Tibial artery (tissue), 4 donors: ENCODE results near the gene FOXO3.

Experiments
- DNase-seq, 2 donors: peaks; one replicate each; pipeline ENCODE4 v3.0.0-alpha.2; 2019
- H3K27ac ChIP-seq, 2 donors: fragments of 200-600 bp; sonication (generic) in 1 of 2; 1 replicate in 1 of 2; 2 replicates in 1 of 2; pipeline ENCODE4 v1.5.1; 2018 to 2019; ENCODE audit warnings: mild to moderate bottlenecking in 1 of 2
- H3K27me3 ChIP-seq, 2 donors: fragments of 200-600 bp; sonication (generic) in 1 of 2; one replicate each; pipeline versions ENCODE4 v1.5.1 to v1.6.0; 2016 to 2019
- H3K36me3 ChIP-seq, 3 donors: fragments of 200-600 bp; sonication (generic) in 2 of 3; one replicate each; pipeline ENCODE4 v1.5.1; 2016 to 2019; ENCODE audit warnings: mild to moderate bottlenecking in 2 of 3
- H3K4me1 ChIP-seq, 4 donors: fragments of 200-600 bp; sonication (generic) in 2 of 4; 1 replicate in 3 of 4; 2 replicates in 1 of 4; pipeline ENCODE4 v1.5.1; 2016 to 2019
- H3K4me3 ChIP-seq, 2 donors: fragments of 200-600 bp; sonication (generic) in 1 of 2; 1 replicate in 1 of 2; 2 replicates in 1 of 2; pipeline ENCODE4 v1.5.1; 2018 to 2019; ENCODE audit warnings: mild to moderate bottlenecking in 2 of 2
- H3K9me3 ChIP-seq, 3 donors: fragments of 200-600 bp; sonication (generic) in 1 of 3; one replicate each; pipeline ENCODE4 v1.5.1; 2016 to 2019
- intact Hi-C: fragments of 100-400 bp; cut with DNase I; formaldehyde crosslinking; loops from one replicate; pipeline ENCODE4 v1.15.0; 2023; ENCODE audit warnings: low total_unique reads
- TF ChIP-seq, protein P1 (sequence below), 2 experiments: fragments of 200-600 bp in 1 of 2; fragments of 450-650 bp in 1 of 2; IDR thresholded peaks; one replicate each; pipeline ENCODE4 v1.5.1; 2017 to 2019; ENCODE audit warnings: antibody characterized with exemption in 2 of 2, mild to moderate bottlenecking in 1 of 2, moderate library complexity in 1 of 2

Gene FOXO3

DNA sequence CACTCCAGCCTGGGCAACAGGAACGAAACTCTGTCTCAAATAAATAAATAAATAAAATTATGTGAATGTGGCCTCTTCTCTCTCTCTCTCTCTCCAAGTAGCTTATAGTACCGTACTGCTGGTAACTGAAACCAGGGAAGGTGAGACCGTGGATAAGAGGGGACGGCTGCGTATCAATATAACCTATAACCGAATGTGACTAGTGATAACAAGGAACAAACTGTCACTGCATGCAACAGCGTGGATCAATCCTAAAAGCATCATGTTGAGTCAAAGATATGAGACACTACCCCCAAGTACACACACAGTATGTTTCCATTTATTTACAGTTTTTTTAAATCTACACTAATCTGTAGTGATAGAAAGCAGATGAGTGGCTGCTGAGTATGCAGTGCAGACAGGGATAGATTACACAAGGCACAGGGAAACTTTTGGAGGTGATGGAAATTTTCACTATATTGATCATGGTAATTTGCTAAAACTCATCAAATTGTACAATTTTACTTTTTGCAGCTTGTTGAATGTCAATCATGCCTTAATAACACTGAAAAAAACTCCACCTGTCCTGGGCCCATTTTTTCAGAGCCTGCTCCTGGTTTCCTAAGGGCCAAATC is 166.1 kb downstream of the FOXO3 start:
- TF ChIP-seq, protein P1, sequence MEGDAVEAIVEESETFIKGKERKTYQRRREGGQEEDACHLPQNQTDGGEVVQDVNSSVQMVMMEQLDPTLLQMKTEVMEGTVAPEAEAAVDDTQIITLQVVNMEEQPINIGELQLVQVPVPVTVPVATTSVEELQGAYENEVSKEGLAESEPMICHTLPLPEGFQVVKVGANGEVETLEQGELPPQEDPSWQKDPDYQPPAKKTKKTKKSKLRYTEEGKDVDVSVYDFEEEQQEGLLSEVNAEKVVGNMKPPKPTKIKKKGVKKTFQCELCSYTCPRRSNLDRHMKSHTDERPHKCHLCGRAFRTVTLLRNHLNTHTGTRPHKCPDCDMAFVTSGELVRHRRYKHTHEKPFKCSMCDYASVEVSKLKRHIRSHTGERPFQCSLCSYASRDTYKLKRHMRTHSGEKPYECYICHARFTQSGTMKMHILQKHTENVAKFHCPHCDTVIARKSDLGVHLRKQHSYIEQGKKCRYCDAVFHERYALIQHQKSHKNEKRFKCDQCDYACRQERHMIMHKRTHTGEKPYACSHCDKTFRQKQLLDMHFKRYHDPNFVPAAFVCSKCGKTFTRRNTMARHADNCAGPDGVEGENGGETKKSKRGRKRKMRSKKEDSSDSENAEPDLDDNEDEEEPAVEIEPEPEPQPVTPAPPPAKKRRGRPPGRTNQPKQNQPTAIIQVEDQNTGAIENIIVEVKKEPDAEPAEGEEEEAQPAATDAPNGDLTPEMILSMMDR (IDR thresholded peaks at IDR 0.05) = no peak
- peaks cover 0 to 15% (median 6%) of the 10 kb centered on the region in 4 donors for H3K4me1 ChIP-seq
- intact Hi-C loops = loop anchor here (2.0 kb wide), 1 partner anchor 54 kb away; no protein-coding TSS in a partner anchor
- peaks cover 0 to 8% (median 0%) of the 10 kb centered on the region in 3 donors for H3K36me3 ChIP-seq
- no peak overlapping the region for H3K4me3 ChIP-seq
- H3K9me3 ChIP-seq = peaks cover 0 to 10% (median 0%) of the 10 kb centered on the region in 3 donors
- DNase-seq = no peak
- no peak overlapping the region for H3K27ac ChIP-seq
- H3K27me3 ChIP-seq = no peaks in the 10 kb centered on the region

DNA sequence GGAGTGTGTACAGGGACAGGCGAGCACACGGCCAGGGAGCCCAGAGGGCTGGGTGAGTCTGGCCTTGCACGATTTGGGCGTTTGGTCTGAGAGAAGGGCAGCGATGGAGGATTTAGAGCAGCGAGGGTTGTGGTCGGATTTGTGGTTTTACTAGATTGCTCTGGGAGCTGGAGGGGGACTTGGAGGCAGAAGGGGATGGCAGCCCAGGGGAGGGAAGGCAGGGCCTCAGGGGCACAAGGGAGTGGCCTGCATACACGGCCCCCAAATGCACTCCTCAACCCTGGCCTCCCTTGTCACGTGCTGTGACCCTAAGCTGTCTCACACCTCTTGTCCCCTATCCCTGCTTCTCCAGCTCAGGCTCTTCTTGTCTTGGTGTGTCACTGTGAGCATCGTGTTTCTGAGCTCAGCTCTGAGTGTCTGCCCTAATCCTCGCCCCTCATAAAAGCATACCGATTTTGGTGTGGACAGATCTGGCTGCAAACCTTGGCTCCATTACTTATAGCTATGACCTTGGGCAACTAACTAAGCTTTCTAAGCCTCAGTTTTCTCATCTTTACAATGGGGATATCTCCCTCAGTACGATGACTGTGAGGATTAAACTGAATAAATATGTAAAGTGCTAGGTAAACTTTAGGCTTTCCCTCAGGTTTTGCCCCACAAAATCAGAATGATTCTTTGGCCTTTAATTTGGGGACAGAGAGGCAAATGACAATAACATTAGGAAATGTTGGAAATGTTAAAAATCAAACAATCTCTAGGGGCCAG is 167.4 kb downstream of the FOXO3 start:
- intact Hi-C loops = loop anchor here (2.0 kb wide), 1 partner anchor 53 kb away; no protein-coding TSS in a partner anchor
- no peak overlapping the region for H3K27ac ChIP-seq
- H3K4me1 ChIP-seq = peaks cover 0 to 15% (median 6%) of the 10 kb centered on the region in 4 donors
- peaks cover 0 to 10% (median 0%) of the 10 kb centered on the region in 3 donors for H3K9me3 ChIP-seq
- TF ChIP-seq, protein P1 (IDR thresholded peaks at IDR 0.05) = no peak
- no peak for DNase-seq
- H3K4me3 ChIP-seq = no peak overlapping the region
- peaks cover 0 to 7% (median 0%) of the 10 kb centered on the region in 3 donors for H3K36me3 ChIP-seq
- no peaks in the 10 kb centered on the region for H3K27me3 ChIP-seq

- Histone ChIP-seq H3K9me3 (peaks cover 0 to 4% (median 0%) of the 10 kb centered on the region in 3 donors), H3K27ac (no peak overlapping the region), H3K4me1 (peaks cover 0 to 15% (median 6%) of the 10 kb centered on the region in 4 donors), H3K4me3 (no peak overlapping the region), H3K36me3 (peaks cover 0 to under 1% (median 0%) of the 10 kb centered on the region in 3 donors), H3K27me3 (no peaks in the 10 kb centered on the region)
- DNase-seq = no peak
- intact Hi-C loops = no loop called here
- TF ChIP-seq, protein P1 (IDR thresholded peaks at IDR 0.05) = no peak
These were observed 168.1 kb downstream of the FOXO3 start for GRCh38 chr6:108728826-108729225.

GRCh38 chr6:108730635-108731515 is 170.2 kb downstream of the FOXO3 start:
- intact Hi-C loops = no loop called here
- Histone ChIP-seq H3K36me3 (no peaks in the 10 kb centered on the region), H3K27me3 (no peaks in the 10 kb centered on the region), H3K4me1 (peaks cover 0 to 15% (median 6%) of the 10 kb centered on the region in 4 donors), H3K27ac (no peak overlapping the region), H3K9me3 (no peaks in the 10 kb centered on the region), H3K4me3 (no peak overlapping the region)
- TF ChIP-seq, protein P1 (IDR thresholded peaks at IDR 0.05) = no peak
- DNase-seq = no peak

GRCh38 chr6:108732091-108732870 is 171.6 kb downstream of the FOXO3 start:
- no peak overlapping the region for H3K27ac ChIP-seq
- H3K36me3 ChIP-seq = no peaks in the 10 kb centered on the region
- no peaks in the 10 kb centered on the region for H3K9me3 ChIP-seq
- no peak for DNase-seq
- H3K4me3 ChIP-seq = no peak overlapping the region
- H3K27me3 ChIP-seq = no peaks in the 10 kb centered on the region
- TF ChIP-seq, protein P1 (IDR thresholded peaks at IDR 0.05) = no peak
- peaks cover 0 to 29% (median 10%) of the 10 kb centered on the region in 4 donors for H3K4me1 ChIP-seq
- intact Hi-C loops = no loop called here
